ENCODE results near the gene POLD1.
"Not testable (repeated sequence)": the region's sequence is repeated elsewhere in the genome, so short reads cannot be mapped to it uniquely, and the experiment has no call there.

POLD1 gene

GRCh38 chr19:50390952-50391351 is 6.8 kb downstream of the POLD1 start:
- DNase-seq (ENCODE audit: low read depth): not testable (repeated sequence)

GRCh38 chr19:50392759-50393158 is 8.6 kb downstream of the POLD1 start:
- no peak for DNase-seq (ENCODE audit: low read depth)

- no peak for DNase-seq (ENCODE audit: low read depth)
These were observed 9.4 kb downstream of the POLD1 start for GRCh38 chr19:50393589-50393988.

- no peak for DNase-seq (ENCODE audit: low read depth)
These were observed 9.9 kb downstream of the POLD1 start for GRCh38 chr19:50394017-50394416.

GRCh38 chr19:50398675-50399367 is 14.7 kb downstream of the POLD1 start:
- no peak for DNase-seq (ENCODE audit: low read depth)

GRCh38 chr19:50399368-50399745 is 15.2 kb downstream of the POLD1 start:
- no peak for DNase-seq (ENCODE audit: low read depth)

- DNase-seq (ENCODE audit: low read depth): no peak
These were observed 17.7 kb downstream of the POLD1 start for GRCh38 chr19:50401605-50402450.

GRCh38 chr19:50402544-50403301 is 18.6 kb downstream of the POLD1 start:
- DNase-seq (ENCODE audit: low read depth): no peak

- DNase-seq (ENCODE audit: low read depth): no peak
These were observed 22.1 kb downstream of the POLD1 start for GRCh38 chr19:50406156-50406820.

- DNase-seq (ENCODE audit: low read depth): no peak
These were observed 22.7 kb downstream of the POLD1 start for GRCh38 chr19:50406829-50407228.

GRCh38 chr19:50409347-50409746 is 25.2 kb downstream of the POLD1 start:
- DNase-seq (ENCODE audit: low read depth): no peak

GRCh38 chr19:50410109-50410508 is 26.0 kb downstream of the POLD1 start:
- DNase-seq (ENCODE audit: low read depth): no peak

GRCh38 chr19:50412419-50412818 is 28.3 kb downstream of the POLD1 start:
- DNase-seq (ENCODE audit: low read depth): no peak

GRCh38 chr19:50413096-50413495 is 28.9 kb downstream of the POLD1 start:
- DNase-seq (ENCODE audit: low read depth): no peak

- no peak for DNase-seq (ENCODE audit: low read depth)
These were observed 29.4 kb downstream of the POLD1 start for GRCh38 chr19:50413531-50413930.

- DNase-seq (ENCODE audit: low read depth): peak; percentile 68
These were observed 30.9 kb downstream of the POLD1 start for GRCh38 chr19:50414864-50415660.

- no peak for DNase-seq (ENCODE audit: low read depth)
These were observed 31.5 kb downstream of the POLD1 start for GRCh38 chr19:50415661-50416033.

- no peak for DNase-seq (ENCODE audit: low read depth)
These were observed 32.2 kb downstream of the POLD1 start for GRCh38 chr19:50416034-50416977.

- no peak for DNase-seq (ENCODE audit: low read depth)
These were observed 33.2 kb downstream of the POLD1 start for GRCh38 chr19:50417111-50418081.

Measured in activated T-helper 9 cell treated with anti-CD3 and anti-CD28 coated beads, Interleukin-2, amount 50 U/mL, for 16 hours (primary cell).